ENCODE data around the gene LHPP.

- TF ChIP-seq CTCF (conservative IDR thresholded peaks at IDR 0.05; ENCODE audit: low read depth in 2 of 2): no peak
- TF ChIP-seq ZNF114 (CRISPR knock-in tag; IDR thresholded peaks at IDR 0.05): no peak
- TF ChIP-seq JUNB (IDR thresholded peaks at IDR 0.05; ENCODE audit: unreplicated experiment): no peak
- TF ChIP-seq POLR2AphosphoS5 (IDR thresholded peaks at IDR 0.05; ENCODE audit: low read depth): no peak
- no peak for TF ChIP-seq EZH2 (IDR thresholded peaks at IDR 0.05; ENCODE audit: low read depth, unreplicated experiment)
- TF ChIP-seq ETS1 (IDR thresholded peaks at IDR 0.05): no peak
- TF ChIP-seq REST (IDR thresholded peaks at IDR 0.05; ENCODE audit: unreplicated experiment): no peak
These were observed 168.2 kb downstream of the LHPP start for GRCh38 chr10:124629842-124630241.

Measured in GM23338 (cell line).